NCI-H146 (cell line): ENCODE data around the gene KRTAP10-2.

Experiments
- DNase-seq: peaks from one replicate; lab custom pipeline; 2025; lab: John Stamatoyannopoulos, UW

KRTAP10-2 gene

DNA sequence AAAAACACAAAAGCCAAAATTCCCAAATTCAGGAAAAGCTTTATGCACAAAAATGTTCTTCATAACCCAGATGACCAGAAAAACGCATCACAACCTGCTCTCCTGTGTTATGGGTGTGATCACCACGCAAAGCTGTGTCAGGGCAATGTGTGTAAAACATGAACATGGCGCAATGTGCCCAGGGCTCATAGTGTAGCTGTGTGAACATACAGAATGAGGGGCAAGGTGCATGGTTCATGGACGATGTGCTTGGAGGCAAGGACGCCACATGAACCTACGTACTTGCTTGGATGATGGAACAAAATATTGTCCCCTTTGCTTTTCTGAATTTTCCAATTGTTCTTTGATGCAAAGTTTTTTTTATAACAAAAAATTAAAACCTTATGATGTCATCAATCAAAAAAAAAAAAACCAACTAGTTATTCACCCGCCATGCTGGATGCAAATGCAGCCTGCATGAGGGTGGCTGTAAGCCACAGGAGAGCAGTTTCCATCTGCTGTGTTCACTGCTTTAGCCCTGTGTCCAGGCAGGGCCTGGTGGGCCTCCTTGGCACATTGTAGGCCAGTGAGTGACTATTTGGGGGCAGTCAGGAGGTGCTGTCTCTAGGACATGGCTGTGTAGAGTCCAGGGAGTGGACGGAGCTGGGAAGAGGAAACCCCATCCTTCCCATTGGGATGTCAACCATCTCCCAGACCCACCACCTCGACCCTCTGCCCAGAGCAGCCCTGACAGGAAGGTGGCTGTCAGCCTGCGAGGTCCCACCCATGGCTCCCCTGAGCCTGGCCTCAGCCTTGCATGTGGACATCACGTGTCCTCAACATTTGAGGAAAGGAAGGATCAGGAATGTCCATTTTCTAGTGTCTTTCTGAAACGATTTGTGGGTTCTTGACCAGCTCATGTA lies 25.0 kb downstream of the KRTAP10-2 start:
- DNase-seq, result no peak

DNA sequence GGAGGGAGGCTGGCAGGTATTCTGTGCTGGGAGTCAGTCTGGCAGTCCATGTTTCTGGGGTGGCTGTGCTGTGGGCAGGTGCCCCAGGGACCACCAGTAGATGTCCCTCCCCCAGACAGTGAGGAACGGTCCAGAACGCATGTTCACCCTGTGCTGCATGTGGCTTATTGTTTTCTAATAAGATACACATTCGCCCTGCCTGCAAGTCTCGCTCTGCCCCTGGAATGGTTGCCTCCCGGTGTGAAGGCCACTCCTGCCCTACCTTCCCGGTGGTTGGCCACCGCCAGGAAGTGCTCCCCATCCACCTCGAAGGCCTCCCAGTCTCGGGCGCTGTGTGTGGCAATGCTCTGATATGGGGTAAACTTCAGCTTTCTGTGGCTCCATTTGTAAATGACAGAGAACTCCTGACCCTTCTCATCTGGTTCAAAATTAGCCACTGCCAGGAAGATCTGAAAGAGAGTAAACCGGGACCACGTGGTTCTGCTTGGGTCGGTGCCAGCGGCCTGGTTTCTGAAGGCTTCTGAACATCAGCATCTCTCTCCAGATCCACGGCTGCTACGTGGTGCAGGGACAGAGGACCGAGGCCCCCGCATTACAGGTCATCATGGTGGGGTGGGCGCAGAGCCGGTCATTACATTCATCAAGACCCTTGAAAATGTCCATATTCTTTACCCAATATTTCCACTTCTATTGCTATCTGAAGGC lies 25.8 kb downstream of the KRTAP10-2 start:
- DNase-seq, result no peak

DNA sequence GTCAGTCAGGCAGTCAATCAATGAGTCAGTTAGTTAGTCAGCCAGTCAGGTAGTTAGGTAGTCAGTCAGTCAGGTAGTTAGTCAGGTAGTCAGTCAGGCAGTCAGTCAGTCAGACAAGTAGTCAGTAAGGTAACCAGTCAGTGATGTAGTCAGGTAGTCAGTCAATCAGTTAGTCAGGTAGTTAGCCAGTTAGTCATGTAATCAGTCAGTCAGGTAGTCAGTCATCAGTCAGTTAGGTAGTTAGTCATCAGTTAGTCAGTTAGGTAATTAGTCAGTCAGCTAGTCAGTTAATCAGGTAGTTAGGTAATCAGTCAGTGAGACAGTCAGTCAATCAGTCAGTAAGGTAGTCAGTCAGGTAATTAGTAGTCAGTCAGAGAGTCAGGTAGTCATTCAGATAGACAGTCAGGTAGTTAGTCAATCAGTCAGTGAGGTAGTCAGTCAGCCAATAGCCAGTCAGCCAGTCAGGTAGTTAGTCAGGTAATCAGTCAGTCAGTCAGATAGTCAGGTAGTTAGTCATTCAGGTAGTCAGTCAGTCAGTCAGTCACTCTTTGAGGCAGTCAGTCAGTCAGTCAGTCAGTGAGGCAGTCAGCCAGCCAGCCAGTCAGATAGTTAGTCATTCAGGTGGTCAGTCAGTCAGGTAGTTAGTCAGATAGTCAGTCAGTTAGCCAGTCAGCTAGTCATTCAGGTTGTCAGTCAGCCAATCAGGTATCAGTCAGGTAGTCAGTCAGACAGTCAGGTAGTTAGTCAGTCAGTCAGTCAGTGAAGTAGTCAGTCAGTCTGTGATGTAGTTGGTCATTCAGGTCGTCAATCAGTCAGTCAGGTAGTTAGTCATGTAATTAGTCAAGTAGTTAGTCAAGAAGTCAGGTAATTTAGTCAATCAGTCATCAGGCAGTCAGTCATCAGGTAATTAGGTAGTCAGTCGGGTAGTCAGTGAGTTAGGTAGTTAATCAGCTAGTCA lies 26.6 kb downstream of the KRTAP10-2 start:
- no peak for DNase-seq

DNA sequence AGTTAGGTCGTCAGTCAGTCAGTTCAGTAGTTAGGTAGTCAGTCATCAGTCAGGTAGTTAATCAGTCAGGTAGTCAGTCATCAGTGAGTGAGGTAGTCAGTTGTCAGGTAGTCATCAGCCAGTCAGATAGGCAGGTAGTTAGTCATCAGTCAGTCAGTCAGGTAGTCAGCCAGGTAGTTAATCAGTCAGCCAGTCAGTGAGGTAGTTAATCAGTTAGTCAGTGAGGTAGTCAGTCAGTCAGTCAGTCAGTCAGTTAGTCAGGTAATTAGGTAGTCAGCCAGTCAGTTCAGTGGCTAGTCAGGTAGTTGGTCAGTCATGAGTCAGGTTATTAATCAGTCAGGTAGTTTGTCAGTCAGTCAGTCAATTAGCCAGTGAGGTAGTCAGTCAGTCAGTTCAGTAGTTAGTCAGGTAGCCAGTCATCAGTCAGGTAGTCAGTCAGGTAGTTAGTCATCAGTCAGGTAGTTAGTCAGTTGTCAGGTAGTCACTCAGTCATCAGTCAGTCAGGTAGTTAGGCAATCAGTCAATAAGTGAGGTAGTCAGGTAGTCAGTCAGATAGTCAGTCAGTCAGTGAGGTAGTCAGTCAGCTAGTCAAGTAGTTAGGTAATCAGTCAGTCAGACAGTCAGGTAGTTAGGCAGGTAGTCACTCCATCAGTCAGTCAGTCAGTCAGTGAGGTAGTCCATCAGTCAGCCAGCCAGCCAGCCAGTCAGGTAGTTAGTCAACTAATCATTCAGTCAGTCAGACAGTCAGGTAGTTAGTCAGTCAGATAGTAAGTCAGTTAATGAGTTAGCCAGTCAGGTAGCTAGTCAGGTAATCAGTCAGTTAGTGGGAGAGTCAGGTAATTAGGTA lies 27.5 kb downstream of the KRTAP10-2 start:
- DNase-seq, result no peak

GRCh38 chr21:44522753-44523204 lies 28.5 kb downstream of the KRTAP10-2 start:
- DNase-seq, result no peak

GRCh38 chr21:44521928-44522752 lies 29.2 kb downstream of the KRTAP10-2 start:
- DNase-seq, result no peak

- no peak for DNase-seq
Observed at GRCh38 chr21:44521301-44521927, 29.9 kb downstream of the KRTAP10-2 start.

- no peak for DNase-seq
Observed at GRCh38 chr21:44520326-44521300, 30.7 kb downstream of the KRTAP10-2 start.

- DNase-seq, result no peak
Observed at GRCh38 chr21:44519346-44520325, 31.7 kb downstream of the KRTAP10-2 start.

- DNase-seq, result no peak
Observed at GRCh38 chr21:44518686-44519085, 32.6 kb downstream of the KRTAP10-2 start.

DNA sequence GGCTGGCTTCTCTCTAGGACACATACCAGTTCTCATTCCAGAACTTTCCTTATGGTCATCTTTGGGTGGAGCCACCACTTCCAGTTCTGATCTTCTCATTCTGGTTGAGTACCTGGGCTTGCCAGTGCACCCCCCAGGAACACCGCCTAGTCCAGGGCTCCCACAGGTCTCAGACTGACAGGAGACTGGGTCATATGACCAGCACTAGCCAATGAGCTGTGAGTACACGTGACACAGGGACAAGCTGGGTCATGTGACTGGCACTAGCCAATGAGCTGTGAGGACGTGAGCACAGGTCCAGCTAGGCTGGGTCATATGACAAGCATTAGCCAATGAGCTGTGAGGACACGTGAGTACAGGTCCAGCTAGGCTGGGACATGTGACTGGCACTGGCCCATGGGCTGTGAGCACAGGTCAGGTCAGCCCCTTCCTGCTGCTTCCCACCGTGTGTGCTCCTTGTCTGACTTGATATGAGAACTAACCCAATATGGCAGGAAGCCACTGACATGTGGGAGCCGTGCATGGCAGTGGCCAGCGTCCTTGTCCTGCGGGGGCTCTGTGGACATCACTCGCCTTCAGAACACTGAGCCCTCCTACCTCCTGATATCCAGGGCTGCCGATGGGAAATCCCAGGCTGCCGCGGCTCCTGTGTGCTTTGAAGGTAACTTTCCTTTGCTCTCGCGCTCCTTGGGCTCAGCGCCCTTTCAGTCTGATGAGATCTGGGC lies 34.0 kb downstream of the KRTAP10-2 start:
- peak; percentile 4 for DNase-seq

DNA sequence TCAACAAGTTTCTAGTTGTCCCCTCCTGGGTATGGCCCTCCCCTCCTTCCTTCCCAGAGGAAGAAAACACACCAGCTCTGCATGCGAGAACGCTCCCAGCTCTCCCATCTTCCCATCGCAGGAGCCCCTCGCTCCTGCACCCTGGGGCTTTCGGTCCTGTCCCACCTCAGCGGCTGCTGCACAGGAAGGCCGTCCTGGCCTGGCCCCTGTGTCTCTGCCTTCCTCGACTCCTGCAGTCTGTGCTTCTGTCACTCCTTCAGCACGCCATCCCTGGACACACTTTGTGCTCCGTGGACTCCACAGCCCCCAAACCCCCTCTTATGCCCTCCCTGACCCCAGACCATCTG lies 34.5 kb downstream of the KRTAP10-2 start:
- no peak for DNase-seq

- DNase-seq, result no peak
Observed at GRCh38 chr21:44516342-44516741, 35.0 kb downstream of the KRTAP10-2 start.

DNA sequence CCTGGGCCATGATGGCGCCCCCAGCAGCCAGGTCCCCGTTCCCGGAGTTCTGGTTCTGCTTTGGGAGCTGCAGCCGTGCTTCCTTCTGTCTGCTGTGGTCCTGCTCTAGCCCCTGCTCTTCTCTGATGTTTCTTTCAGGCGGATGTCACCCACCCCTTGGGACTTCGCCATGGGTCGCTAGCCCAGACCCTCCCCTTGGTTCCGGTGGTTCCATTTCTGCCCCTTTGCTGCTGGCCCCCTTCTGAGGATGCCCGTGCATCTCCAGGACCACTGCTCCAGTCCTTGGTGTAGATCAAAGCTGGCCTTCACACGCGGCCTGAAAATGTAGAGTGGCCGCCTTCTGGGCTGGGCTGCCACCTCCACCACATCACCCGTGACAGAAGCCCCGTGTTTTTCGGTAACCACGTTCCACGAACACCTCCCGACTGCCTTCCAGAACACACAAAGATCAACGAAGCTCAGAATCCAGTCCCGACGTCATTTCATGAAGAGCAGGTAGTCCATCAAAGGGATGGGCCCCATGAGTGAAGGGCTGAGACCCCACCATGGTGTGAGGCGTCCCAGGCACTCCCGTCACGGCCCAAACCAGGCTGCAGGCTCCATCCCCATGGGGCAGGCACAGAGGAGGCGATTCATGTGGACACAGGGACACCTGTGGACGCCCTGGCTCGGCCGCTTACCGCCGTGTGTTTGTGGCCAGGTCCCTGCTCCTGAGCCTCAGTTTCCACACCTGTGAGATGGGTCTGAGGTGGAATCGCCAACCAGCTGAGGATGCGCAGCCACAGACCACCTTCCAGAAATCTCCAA lies 35.7 kb downstream of the KRTAP10-2 start:
- DNase-seq, result no peak

- no peak for DNase-seq
Observed at GRCh38 chr21:44514746-44515358, 36.5 kb downstream of the KRTAP10-2 start.

DNA sequence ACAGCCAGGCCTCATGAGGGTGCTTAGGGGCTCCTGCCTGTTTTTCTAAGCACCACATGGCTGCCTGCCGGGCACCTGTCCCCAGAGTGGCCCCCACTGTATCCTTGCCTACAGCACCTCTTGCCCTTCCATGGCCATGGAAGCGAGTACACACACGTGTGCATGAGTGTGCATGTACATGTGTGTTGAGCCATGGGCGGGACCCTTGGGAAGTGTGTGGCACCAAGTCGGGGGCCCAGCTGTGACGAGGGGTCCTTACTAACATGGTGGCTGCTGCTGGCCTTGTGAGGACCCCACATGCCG lies 37.1 kb downstream of the KRTAP10-2 start:
- DNase-seq, result no peak
